ENCODE data around the gene RARG. TPM values are rescaled to one million over a fixed set of nuclear protein-coding genes. Genes with fewer than 3 reads are reported as not detected.

Gene RARG
- total RNA-seq, 1 experiment from 2014 or later, result 11.8 TPM

DNA sequence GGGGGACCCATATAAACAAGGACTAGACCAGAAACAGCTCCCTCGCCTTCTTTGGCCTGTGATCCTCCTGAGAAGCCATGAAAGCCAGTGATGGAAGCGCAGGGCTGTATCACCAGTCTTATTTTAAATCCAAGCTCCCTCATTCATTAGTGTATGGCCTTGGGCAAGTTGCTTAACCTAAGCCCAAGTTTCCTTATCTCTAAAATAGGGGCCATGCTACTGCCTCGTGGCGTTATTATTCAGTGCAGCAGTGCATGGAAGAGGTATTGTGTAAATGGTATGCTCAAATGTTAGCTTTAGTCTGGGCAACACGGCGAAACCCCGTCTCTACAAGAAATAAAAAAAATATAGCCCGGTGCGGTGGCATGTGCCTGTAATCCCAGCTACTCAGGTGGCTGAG is 46.0 kb upstream of the RARG start:
- H3K4me1 ChIP-seq, result no peaks in the 10 kb centered on the region

GRCh38 chr12:53276511-53276910 is 44.5 kb upstream of the RARG start:
- CTCF ChIA-PET, result no interaction called here
- H3K36me3 ChIP-seq (ENCODE audit: control insufficient read depth, insufficient read depth, low read length), result no peaks in the 10 kb centered on the region; the same call in 1 of the 2 replicates
- H3K9me3 Mint-ChIP-seq (ENCODE audit: unreplicated experiment), result no peaks in the 10 kb centered on the region

More for the DNA sequence above, 46.0 kb upstream of the RARG start:
- Histone ChIP-seq H3K36me3 (ENCODE audit: control insufficient read depth, insufficient read depth, low read length) (no peaks in the 10 kb centered on the region; the same call in 1 of the 2 replicates), H3K9me3 (no peaks in the 10 kb centered on the region), H3K4me3 (ENCODE audit: low read depth, low read length) (no peak overlapping the region), H3K27me3 (replicated peaks; ENCODE audit: control insufficient read depth, insufficient read depth, low read length) (no peaks in the 10 kb centered on the region)
- Mint-ChIP-seq H3K4me3 (ENCODE audit: unreplicated experiment) (no peak overlapping the region), H3K9me3 (ENCODE audit: unreplicated experiment) (no peaks in the 10 kb centered on the region), H3K4me1 (ENCODE audit: low read depth, unreplicated experiment) (no peaks in the 10 kb centered on the region), H3K36me3 (ENCODE audit: insufficient read depth, unreplicated experiment) (peaks cover 30% of the 10 kb centered on the region), H3K27me3 (ENCODE audit: insufficient read depth, unreplicated experiment) (no peaks in the 10 kb centered on the region), H3K27ac (ENCODE audit: unreplicated experiment) (no peak overlapping the region)
- DNase-seq, result no peak
- intact Hi-C loops (cut with micrococcal nuclease; ENCODE audit: unreplicated experiment), result no loop called here
- no TSS peak for BruUV-seq (replicated peaks)
- POLR2A ChIA-PET, result interaction anchor here (0.6 to 0.7 kb wide), 2 partner anchors 9 to 181 kb away, joined by 3 read pairs; no protein-coding TSS in a partner anchor
- CTCF ChIA-PET, result interaction anchor here (0.5 to 2.1 kb wide), 2 partner anchors 65 to 204 kb away, joined by 5 to 9 read pairs; no protein-coding TSS in a partner anchor
- TF ChIP-seq, protein P1, sequence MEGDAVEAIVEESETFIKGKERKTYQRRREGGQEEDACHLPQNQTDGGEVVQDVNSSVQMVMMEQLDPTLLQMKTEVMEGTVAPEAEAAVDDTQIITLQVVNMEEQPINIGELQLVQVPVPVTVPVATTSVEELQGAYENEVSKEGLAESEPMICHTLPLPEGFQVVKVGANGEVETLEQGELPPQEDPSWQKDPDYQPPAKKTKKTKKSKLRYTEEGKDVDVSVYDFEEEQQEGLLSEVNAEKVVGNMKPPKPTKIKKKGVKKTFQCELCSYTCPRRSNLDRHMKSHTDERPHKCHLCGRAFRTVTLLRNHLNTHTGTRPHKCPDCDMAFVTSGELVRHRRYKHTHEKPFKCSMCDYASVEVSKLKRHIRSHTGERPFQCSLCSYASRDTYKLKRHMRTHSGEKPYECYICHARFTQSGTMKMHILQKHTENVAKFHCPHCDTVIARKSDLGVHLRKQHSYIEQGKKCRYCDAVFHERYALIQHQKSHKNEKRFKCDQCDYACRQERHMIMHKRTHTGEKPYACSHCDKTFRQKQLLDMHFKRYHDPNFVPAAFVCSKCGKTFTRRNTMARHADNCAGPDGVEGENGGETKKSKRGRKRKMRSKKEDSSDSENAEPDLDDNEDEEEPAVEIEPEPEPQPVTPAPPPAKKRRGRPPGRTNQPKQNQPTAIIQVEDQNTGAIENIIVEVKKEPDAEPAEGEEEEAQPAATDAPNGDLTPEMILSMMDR (IDR thresholded peaks at IDR 0.05; ENCODE audit: insufficient read depth in 1 of 2, low read depth in 1 of 2, low read length in 1 of 2, severe bottlenecking in 1 of 2, unreplicated experiment in 1 of 2), result no peak

GRCh38 chr12:53274445-53274844 is 42.4 kb upstream of the RARG start:
- DNase-seq, result peak in 1 of 2 experiments; percentile 29
- Mint-ChIP-seq H3K9me3 (ENCODE audit: unreplicated experiment) (no peaks in the 10 kb centered on the region), H3K27ac (ENCODE audit: unreplicated experiment) (no peak overlapping the region), H3K27me3 (ENCODE audit: insufficient read depth, unreplicated experiment) (no peaks in the 10 kb centered on the region), H3K36me3 (ENCODE audit: insufficient read depth, unreplicated experiment) (peaks cover 23% of the 10 kb centered on the region), H3K4me3 (ENCODE audit: unreplicated experiment) (no peak overlapping the region), H3K4me1 (ENCODE audit: low read depth, unreplicated experiment) (no peaks in the 10 kb centered on the region)
- TF ChIP-seq, protein P1 (IDR thresholded peaks at IDR 0.05; ENCODE audit: insufficient read depth in 1 of 2, low read depth in 1 of 2, low read length in 1 of 2, severe bottlenecking in 1 of 2, unreplicated experiment in 1 of 2), result no peak
- intact Hi-C loops (cut with micrococcal nuclease; ENCODE audit: unreplicated experiment), result no loop called here
- Histone ChIP-seq H3K36me3 (ENCODE audit: control insufficient read depth, insufficient read depth, low read length) (no peaks in the 10 kb centered on the region; the same call in 1 of the 2 replicates), H3K4me3 (ENCODE audit: low read depth, low read length) (no peak overlapping the region), H3K4me1 (no peaks in the 10 kb centered on the region), H3K27me3 (replicated peaks; ENCODE audit: control insufficient read depth, insufficient read depth, low read length) (no peaks in the 10 kb centered on the region), H3K9me3 (no peaks in the 10 kb centered on the region)
- ChIA-PET CTCF (no interaction called here), POLR2A (no interaction called here)
- no TSS peak for BruUV-seq (replicated peaks)

More at GRCh38 chr12:53276511-53276910, 44.5 kb upstream of the RARG start:
- intact Hi-C loops (cut with micrococcal nuclease; ENCODE audit: unreplicated experiment), result no loop called here
- Histone ChIP-seq H3K4me1 (no peaks in the 10 kb centered on the region), H3K4me3 (ENCODE audit: low read depth, low read length) (no peak overlapping the region), H3K9me3 (no peaks in the 10 kb centered on the region), H3K27me3 (replicated peaks; ENCODE audit: control insufficient read depth, insufficient read depth, low read length) (no peaks in the 10 kb centered on the region)
- Mint-ChIP-seq H3K4me1 (ENCODE audit: low read depth, unreplicated experiment) (no peaks in the 10 kb centered on the region), H3K27ac (ENCODE audit: unreplicated experiment) (no peak overlapping the region), H3K4me3 (ENCODE audit: unreplicated experiment) (no peak overlapping the region), H3K36me3 (ENCODE audit: insufficient read depth, unreplicated experiment) (peaks cover 21% of the 10 kb centered on the region), H3K27me3 (ENCODE audit: insufficient read depth, unreplicated experiment) (no peaks in the 10 kb centered on the region)
- BruUV-seq (replicated peaks), result no TSS peak
- no peak for DNase-seq
- TF ChIP-seq, protein P1 (IDR thresholded peaks at IDR 0.05; ENCODE audit: insufficient read depth in 1 of 2, low read depth in 1 of 2, low read length in 1 of 2, severe bottlenecking in 1 of 2, unreplicated experiment in 1 of 2), result no peak
- POLR2A ChIA-PET, result no interaction called here
